22Rv1 (cell line): ENCODE results near the gene NOC3L.

Experiments used
- ZFX ChIP-seq: fragments of 450-650 bp; IDR thresholded peaks from 2 replicates; pipeline ENCODE4 v1.6.1; 2017; ENCODE audit warnings: antibody characterized with exemption, borderline replicate concordance
- TF ChIP-seq, protein P1 (sequence below): fragments of 450-650 bp; IDR thresholded peaks from 2 replicates; pipeline ENCODE4 v1.5.1; 2017; ENCODE audit warnings: mild to moderate bottlenecking

DNA sequence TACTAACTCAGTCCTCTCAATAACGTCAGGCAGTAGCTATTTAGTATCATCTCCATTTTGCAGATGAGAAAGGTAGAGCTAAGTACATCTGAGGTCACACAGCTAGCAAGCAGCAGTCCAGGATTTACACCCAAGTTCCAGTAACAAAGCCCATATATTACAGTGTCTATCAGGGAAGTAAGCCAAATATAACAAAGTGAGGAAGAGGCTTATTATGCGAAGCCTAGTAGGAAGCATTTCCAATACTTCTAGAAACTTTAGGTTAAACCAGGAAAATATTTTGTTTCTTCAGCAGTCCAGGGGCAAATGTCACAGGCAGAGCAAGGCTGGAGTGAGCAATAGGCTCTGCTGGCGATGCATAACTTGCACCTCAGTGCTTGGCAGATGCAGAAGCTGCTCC is 53.9 kb downstream of the NOC3L start:
- TF ChIP-seq, protein P1, sequence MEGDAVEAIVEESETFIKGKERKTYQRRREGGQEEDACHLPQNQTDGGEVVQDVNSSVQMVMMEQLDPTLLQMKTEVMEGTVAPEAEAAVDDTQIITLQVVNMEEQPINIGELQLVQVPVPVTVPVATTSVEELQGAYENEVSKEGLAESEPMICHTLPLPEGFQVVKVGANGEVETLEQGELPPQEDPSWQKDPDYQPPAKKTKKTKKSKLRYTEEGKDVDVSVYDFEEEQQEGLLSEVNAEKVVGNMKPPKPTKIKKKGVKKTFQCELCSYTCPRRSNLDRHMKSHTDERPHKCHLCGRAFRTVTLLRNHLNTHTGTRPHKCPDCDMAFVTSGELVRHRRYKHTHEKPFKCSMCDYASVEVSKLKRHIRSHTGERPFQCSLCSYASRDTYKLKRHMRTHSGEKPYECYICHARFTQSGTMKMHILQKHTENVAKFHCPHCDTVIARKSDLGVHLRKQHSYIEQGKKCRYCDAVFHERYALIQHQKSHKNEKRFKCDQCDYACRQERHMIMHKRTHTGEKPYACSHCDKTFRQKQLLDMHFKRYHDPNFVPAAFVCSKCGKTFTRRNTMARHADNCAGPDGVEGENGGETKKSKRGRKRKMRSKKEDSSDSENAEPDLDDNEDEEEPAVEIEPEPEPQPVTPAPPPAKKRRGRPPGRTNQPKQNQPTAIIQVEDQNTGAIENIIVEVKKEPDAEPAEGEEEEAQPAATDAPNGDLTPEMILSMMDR: no peak
- no peak for TF ChIP-seq ZFX
